ENCODE data around the gene FOXI1.
"Not testable (repeated sequence)": the region's sequence is repeated elsewhere in the genome, so short reads cannot be mapped to it uniquely, and the experiment has no call there.

The FOXI1 gene

DNA sequence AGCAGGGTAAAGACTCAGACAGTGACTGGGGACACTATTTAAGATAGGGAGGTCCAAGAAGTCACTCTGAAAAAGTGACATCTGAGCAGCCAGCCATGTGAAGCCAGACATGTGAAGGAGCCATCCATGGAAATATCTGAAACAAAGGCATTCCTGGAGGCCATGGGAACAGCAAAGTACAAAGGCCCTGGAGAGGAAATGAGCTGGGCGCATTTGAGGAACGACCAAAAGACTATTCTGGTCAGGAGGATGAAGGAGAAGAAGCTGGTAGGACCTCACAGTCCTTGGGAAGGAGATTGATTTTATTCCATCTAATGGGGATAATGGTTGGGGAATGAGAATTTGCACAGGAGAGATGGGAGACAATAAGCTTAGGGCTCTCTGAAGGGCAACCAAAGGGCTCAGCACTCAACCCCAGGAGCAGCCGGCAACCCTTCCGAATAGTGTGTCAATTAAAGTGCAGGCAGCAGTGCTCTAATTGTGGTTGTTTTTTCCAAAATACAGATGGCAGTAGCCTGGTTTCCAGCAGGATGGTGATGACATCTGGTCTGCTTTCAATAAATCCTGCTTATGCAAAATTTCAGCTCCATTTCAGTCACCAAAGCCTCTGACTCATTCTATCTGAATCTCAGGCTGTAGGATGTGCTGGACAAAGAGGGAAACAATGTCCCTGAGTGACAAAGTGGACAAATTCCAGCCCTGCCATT lies 26.7 kb downstream of the FOXI1 start:
- no peak for DNase-seq

- no peak for DNase-seq
Measured at GRCh38 chr5:170132976-170133448, 27.3 kb downstream of the FOXI1 start.

DNA sequence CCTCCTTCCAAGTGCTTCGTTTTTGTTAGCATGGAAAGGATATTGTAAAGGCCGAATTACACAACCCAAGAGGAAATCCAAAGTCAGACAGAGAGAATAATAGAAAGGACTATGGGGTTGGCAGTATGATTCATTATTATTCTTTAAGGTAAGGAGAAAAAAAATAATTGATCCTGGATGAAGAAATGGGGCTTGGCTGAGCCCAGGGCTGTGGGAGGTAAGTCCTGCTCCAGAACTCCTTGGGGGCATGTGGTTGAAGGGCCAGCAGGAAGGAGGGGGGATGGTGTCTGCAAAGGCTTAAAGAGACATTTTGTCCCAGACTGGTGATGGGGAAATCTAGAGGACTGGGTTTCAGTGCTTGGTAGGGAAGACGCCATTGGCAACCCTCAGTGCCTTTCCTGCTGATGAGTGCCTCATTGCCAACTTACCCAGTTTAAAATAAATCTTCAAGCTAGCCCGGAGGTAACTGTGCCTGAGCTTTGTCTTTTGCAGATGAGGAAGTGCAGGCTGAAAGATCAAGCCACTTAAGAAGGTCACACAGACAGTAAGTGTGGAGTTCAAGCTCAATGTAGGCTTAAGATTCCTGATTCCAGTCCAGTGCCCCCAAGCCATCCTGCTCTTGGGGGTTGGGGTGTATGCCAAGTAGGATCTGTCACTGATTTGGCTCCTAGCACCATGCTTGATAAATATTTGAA lies 30.2 kb downstream of the FOXI1 start:
- no peak for DNase-seq

DNA sequence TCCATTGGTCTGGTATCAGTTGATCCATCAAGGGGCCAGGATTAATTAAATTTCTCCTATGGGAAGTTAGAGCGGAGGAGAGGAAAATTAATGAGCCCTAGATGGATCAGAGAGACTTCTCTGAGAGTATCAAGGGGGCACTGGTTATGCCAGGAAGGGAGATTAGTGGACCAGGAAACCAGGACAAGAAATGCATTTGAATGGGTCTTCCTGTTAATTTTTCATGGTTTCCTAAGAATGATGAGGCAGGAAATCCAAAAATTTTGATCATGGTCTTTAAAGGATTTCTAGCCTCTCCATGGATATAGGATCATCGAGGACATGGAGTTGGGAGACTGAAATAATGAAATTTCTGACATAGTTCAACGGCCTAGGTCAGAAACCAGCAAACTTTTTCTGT lies 30.8 kb downstream of the FOXI1 start:
- DNase-seq: no peak

DNA sequence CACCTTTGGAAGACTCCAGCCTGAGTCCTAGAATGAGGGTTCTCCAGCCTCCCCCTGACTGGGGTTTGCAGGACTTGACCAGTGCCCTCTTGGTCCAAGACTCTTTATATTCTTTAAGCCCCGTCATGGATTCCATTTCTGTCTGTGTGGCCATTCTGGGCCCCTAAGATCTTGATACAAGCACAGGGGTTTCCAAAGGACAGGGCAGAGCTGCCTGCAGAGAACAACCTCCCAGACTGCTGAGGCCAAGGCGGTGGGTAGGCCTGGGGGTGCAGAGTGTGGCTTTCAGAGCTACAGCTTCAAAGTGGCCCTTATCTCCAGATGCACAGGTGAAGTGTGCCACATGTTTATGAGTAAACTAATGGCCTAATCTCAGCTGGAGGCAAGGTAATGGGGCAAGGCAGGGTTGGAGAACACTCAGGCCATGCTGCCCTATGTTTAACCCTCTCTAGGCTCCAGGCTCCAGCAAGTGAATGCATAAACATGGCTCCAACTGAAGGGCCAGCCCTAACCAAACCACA lies 32.1 kb downstream of the FOXI1 start:
- DNase-seq: no peak

DNA sequence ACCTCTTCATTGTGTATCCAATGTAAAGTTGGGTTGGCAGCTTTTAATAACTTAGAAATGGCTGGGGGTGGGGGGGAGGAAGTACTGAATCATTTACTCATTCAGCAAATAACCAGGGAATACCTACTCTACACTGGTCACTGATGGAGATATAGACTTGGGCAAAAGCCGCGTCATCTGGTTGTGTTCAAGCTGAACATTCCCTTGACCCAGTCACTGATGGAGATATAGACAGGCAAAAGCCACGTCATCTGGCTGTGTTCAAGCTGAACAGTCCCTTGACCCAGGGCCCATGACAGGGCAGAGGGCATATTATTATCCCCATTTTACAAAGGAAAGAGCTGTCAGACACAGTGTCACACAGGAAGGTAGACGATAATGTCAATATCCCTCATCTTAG lies 32.6 kb downstream of the FOXI1 start:
- no peak for DNase-seq

DNA sequence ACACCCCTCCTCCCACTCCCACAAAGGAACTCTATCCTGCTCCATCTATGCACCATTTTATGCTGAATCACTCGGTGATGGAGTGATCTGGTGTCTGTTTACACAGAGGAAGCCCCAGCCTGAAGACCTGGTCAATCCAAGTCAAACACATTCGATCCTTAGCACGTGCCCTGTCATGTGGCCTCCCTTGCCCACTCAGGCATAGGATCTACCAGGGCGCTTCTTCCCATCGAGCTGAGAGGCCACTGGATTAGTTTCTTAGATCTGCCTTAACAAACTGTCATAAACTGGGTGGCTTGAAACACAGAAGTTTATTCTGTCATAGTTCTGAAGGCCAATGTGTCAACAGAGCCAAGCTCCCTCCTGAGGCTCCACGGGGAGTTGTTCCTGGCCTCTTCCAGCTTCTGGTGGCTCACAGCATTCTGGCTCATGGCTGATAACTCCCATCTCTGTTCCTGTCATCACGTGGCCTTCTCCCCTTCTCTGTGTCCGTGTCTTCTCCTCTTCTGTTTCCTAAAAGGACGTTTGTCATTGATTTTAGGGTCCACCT lies 34.2 kb downstream of the FOXI1 start:
- DNase-seq: no peak

DNA sequence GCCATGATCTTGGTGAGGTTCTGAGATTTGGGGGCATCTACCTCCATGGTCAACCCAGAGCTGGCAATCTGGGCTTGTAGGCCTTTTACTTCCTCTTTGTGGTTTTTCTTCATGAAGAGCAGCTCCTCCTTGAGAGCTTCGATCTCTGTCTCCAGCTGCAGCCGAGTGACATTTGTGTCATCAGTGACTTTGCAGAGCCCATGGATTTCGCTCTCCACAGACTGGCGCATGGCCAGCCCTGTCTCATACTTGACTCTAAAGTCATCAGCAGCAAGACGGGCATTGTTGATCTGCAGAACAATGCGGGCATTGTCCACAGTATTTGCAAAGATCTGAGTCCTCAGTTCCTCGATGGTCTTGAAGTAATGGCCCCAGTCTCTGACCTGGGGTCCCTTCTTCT lies 35.5 kb downstream of the FOXI1 start:
- DNase-seq: not testable (repeated sequence)

DNA sequence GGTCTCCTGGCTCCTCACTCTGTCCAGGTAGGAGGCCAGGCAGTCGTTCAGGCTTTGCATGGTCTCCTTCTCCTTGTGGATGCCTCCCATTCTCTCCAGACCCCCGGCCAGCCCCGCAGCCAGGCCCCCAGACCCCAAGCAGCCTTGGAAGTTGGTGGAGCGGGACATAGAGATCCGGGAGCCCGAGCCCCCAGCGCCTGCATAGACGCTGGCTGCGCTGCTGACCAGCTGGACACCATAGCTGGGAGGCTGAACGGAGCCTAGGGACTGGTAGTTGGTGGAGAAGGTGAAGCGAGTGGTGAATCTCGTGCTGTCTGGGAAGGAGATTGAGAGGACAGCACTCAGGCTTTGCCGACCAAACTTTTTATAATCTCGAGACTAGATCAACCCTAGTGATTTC lies 35.9 kb downstream of the FOXI1 start:
- no peak for DNase-seq

- no peak for DNase-seq
Measured at GRCh38 chr5:170142196-170142595, 36.5 kb downstream of the FOXI1 start.

GRCh38 chr5:170143091-170143490 lies 37.4 kb downstream of the FOXI1 start:
- no peak for DNase-seq

DNA sequence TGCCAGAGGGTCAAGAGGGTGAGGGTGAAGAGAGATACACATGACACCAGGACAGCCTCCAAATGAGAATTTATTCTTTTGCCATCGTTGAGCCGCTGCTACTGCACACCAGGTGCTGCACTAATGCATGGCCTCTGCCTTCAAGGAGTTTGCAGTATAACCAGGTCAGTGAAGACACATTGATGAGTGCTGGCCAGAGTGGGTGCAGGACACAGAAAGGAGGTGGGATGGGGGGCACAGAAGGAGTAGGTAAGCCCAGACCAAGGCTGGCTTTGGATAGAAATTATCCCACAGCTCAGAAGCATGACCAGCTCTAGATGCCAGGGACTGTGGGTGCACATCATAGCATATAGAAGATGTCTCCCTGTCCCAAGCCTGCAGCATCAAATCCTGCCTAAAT lies 38.0 kb downstream of the FOXI1 start:
- DNase-seq: no peak

DNA sequence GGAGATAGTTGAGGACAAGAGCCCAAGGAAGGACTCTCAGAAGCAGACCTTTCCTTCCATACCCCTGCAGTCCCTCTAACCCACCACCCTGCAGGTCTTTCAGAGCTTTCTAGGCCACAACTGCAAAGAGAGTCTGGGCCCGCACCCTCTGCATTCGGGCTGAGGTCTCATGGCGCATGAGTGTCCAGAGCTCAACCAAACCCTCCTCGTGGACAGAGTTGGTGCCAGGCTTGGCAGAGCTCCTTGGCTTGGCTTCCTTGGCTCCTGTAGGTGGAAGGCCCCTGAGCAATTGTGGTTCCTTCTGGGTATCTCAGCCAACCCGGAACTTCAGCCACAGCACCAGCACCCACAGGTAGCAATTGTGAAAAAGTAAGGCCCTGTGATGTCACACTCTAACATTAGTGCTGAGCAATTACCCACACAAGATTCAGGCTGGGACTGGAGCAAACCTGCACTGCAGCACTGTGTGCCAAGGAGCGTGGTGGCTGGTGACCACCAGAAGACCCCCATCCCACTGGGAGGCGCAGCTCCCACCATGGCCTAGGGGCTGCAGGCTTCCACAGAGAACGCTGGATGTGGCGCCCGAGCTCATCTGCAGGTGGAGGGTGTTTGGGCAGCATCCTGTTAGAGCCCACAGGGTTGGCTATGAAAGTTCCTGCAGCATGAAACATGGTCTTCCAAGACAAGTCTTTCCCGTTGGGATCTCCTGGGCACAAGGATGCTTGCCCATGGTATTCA lies 38.8 kb downstream of the FOXI1 start:
- no peak for DNase-seq

GRCh38 chr5:170145462-170145861 lies 39.8 kb downstream of the FOXI1 start:
- DNase-seq: no peak

DNA sequence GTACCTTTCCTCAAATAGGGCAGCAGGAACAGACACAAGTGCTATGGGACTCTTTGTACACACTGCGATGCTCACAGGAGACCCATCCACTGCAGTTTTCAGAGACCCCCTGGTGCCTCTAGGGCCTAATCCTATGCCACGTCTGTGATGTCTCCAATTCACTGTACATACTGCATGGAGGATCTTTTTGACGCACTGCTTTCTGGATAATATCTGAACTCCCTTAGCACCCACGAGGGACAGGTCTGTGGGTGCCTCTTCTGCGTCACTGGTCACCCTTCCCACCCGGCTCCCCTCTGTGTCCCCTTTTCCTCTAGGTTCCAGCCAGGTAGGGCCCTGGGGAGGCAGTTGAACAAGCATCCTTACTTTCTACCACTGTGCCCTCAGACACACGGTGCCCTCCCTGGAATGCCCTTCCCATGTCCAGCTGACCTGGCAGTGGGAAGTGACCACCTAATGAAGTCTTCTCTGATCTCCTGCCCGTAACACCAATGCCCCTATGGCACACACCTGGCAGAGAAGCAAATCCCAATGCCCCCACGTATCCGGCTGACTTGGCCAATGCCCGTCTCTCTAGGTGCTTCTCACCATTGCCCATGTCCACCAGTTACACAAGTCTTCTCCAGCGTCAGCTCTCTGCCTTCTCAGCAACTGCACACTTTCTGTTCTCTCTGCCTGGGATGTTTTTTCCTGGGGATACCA lies 41.5 kb downstream of the FOXI1 start:
- no peak for DNase-seq

- no peak for DNase-seq
Measured at GRCh38 chr5:170147753-170148264, 42.1 kb downstream of the FOXI1 start.

- DNase-seq: no peak
Measured at GRCh38 chr5:170148430-170149205, 42.9 kb downstream of the FOXI1 start.

GRCh38 chr5:170149206-170149515 lies 43.5 kb downstream of the FOXI1 start:
- DNase-seq: no peak

- DNase-seq: no peak
Measured at GRCh38 chr5:170150713-170151096, 45.0 kb downstream of the FOXI1 start.

DNA sequence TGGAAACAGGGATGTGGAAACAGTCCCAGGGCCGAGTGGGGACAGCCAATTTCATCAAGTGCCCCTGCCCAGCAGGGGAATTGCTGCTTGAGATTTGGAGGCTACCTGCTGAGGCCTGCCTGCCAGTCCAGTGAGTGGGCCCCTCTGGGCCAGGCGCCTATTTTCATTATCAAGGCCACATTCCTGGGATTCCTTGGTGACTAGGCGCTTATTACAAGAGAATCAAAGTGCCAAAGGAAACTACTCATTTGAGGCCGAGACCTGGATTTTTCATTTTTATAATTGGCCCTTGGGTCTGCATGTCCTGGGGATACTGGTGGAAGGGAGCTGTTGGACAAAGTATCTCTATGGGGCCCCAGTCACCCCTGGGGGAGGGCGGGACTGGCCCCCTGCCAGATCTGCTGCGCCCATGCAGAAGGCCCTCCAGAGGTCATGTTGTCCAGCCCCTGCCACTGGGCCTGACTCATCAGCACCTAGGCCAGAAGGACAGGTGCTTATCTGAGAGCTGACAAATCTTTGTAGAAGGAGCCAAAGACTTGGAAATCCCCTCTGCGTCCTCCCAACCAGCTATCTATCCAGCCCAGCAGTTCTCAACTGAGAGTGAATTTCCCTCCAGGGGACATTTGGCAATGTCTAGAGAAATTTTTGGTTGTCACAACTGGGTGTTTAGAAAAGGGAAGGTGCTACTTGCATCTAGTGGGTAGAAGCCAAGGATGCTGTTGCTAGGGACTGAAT lies 45.6 kb downstream of the FOXI1 start:
- DNase-seq: no peak

DNA sequence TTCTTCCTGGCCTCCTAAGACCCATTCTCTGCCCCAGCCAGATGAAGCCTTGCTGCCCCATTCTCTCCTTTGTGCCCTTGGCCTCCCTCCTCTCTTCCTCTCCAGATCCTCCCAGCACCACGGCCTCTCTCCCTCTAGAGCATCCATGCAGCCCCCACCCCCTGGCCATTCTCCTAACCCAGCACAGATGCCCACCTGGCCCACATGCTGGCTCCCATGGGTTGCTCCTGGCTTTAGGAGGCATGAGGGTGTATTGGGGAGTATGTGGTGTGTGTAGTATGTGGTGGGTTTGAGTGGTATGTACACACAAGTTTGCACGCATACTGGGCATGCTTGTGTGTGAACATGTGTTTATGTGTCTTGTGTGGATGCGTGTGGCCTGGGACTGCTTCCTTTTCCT lies 47.1 kb downstream of the FOXI1 start:
- no peak for DNase-seq
